Upper lobe of right lung (tissue), 1 donor: ENCODE data around the gene SF3B3. TPM values are rescaled to one million over a fixed set of nuclear protein-coding genes. Genes with fewer than 3 reads are reported as not detected.

ENCODE experiments used
- ATAC-seq: fragments of 200-7000 bp; cut with Tn5 transposase; one replicate; pipeline ENCODE4 v1.9.1; 2020; ENCODE audit warnings: mild to moderate bottlenecking, moderate library complexity
- DNase-seq: peaks from one replicate; pipeline ENCODE4 v3.0.0-alpha.2; 2020
- H3K27ac ChIP-seq: fragments of 200-600 bp; one replicate; pipeline ENCODE4 v1.8.0; 2022
- H3K27me3 ChIP-seq: fragments of 200-600 bp; one replicate; pipeline ENCODE4 v1.8.0; 2022; ENCODE audit warnings: mild to moderate bottlenecking
- H3K36me3 ChIP-seq: fragments of 200-600 bp; one replicate; pipeline ENCODE4 v1.8.0; 2022
- H3K4me1 ChIP-seq: fragments of 200-600 bp; one replicate; pipeline ENCODE4 v1.8.0; 2022
- H3K4me3 ChIP-seq: fragments of 200-600 bp; one replicate; pipeline ENCODE4 v1.8.0; 2022; ENCODE audit warnings: mild to moderate bottlenecking
- H3K9me3 ChIP-seq: fragments of 200-600 bp; one replicate; pipeline ENCODE4 v1.8.0; 2022
- intact Hi-C: fragments of 100-400 bp; cut with DNase I; formaldehyde crosslinking; loops from one replicate; pipeline ENCODE4 v1.11.0; 2022
- total RNA-seq: library from RNA; stranded (reverse); fragmentation: NEBNext Ultra II Directional; extraction: Animal tissue kit (Norgen Biotek cat#: 25700); gene quantifications from one replicate; pipeline ENCODE4 v1.2.1, GENCODE V29; 2021
- TF ChIP-seq, protein P1 (sequence below): fragments of 200-600 bp; IDR thresholded peaks from one replicate; pipeline ENCODE4 v1.8.0; 2022; ENCODE audit warnings: antibody characterized with exemption
- donor health status: DM: no; HTN: yes; CAD: no; lungs with severe emphysema.

Gene SF3B3
- total RNA-seq, 1 donor from 2014 or later = 174 TPM

DNA sequence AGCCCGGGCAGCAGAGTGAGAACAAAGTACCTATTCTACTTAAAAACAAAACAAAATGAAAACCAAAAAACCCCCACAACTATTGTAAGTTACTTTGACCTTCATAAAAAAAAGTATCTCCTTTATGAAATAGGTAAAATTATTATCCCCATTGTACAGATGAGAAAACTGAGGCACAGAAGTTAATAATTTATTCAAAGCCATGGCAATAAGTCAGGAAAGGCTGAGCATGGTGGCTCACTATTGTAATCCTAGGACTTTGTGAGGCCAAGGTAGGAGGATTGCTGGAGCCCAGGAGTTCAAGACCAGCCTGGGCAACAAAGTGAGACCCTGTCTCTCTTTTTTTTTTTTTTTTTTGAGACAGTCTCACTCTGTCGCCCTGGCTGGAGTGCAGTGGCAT, 38.7 kb upstream of the SF3B3 start:
- ATAC-seq (no peak), DNase-seq (no peak)
- H3K4me1 ChIP-seq = no peaks in the 10 kb centered on the region
- H3K27me3 ChIP-seq = no peaks in the 10 kb centered on the region
- intact Hi-C loops = no loop called here
- H3K4me3 ChIP-seq = no peak overlapping the region
- peaks cover 76% of the 10 kb centered on the region for H3K36me3 ChIP-seq
- H3K27ac ChIP-seq = no peak overlapping the region
- TF ChIP-seq, protein P1, sequence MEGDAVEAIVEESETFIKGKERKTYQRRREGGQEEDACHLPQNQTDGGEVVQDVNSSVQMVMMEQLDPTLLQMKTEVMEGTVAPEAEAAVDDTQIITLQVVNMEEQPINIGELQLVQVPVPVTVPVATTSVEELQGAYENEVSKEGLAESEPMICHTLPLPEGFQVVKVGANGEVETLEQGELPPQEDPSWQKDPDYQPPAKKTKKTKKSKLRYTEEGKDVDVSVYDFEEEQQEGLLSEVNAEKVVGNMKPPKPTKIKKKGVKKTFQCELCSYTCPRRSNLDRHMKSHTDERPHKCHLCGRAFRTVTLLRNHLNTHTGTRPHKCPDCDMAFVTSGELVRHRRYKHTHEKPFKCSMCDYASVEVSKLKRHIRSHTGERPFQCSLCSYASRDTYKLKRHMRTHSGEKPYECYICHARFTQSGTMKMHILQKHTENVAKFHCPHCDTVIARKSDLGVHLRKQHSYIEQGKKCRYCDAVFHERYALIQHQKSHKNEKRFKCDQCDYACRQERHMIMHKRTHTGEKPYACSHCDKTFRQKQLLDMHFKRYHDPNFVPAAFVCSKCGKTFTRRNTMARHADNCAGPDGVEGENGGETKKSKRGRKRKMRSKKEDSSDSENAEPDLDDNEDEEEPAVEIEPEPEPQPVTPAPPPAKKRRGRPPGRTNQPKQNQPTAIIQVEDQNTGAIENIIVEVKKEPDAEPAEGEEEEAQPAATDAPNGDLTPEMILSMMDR = no peak
- H3K9me3 ChIP-seq = no peaks in the 10 kb centered on the region

GRCh38 chr16:70490261-70490660, 33.4 kb upstream of the SF3B3 start:
- ATAC-seq (peak; percentile 80), DNase-seq (no peak)
- Histone ChIP-seq H3K36me3 (peaks cover 67% of the 10 kb centered on the region), H3K27me3 (no peaks in the 10 kb centered on the region), H3K27ac (no peak overlapping the region), H3K4me3 (no peak overlapping the region), H3K9me3 (no peaks in the 10 kb centered on the region), H3K4me1 (no peaks in the 10 kb centered on the region)
- TF ChIP-seq, protein P1 = no peak
- intact Hi-C loops = no loop called here

GRCh38 chr16:70493802-70494201, 29.8 kb upstream of the SF3B3 start:
- DNase-seq (no peak), ATAC-seq (no peak)
- intact Hi-C loops = no loop called here
- Histone ChIP-seq H3K9me3 (no peaks in the 10 kb centered on the region), H3K27ac (no peak overlapping the region), H3K4me3 (no peak overlapping the region), H3K36me3 (peaks cover 76% of the 10 kb centered on the region), H3K27me3 (no peaks in the 10 kb centered on the region), H3K4me1 (no peaks in the 10 kb centered on the region)
- TF ChIP-seq, protein P1 = no peak

DNA sequence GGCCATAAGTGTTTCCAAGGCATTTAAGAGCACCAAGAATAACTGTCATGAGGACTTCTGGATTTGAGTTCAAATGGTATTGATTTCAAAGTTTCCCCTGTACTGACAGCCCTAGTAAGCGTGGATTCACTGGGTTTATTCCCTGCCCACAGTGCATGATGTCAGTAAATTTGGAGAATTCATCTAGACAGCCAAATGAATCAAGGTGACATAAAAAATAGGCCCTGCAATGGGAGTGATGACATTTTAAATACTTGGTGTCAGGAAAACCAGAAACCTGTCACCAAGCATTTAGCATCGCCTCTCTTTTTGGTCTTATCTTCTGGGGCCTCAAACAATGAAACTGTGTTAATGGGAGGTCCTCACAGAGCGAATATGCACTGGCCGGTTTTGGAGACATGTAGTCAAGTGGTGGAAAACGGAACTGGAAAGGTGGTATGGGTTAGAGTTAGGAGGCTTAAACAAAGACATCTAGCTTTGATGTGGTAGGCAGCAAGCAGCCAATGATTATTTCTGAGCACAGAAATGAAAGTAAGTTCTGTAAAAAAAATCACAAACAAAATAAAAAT, 29.3 kb upstream of the SF3B3 start:
- H3K27me3 ChIP-seq = no peaks in the 10 kb centered on the region
- no peak for DNase-seq
- H3K27ac ChIP-seq = no peak overlapping the region
- intact Hi-C loops = no loop called here
- H3K4me3 ChIP-seq = no peak overlapping the region
- H3K9me3 ChIP-seq = no peaks in the 10 kb centered on the region
- peaks cover 81% of the 10 kb centered on the region for H3K36me3 ChIP-seq
- TF ChIP-seq, protein P1 = no peak
- H3K4me1 ChIP-seq = no peaks in the 10 kb centered on the region
- ATAC-seq = no peak

DNA sequence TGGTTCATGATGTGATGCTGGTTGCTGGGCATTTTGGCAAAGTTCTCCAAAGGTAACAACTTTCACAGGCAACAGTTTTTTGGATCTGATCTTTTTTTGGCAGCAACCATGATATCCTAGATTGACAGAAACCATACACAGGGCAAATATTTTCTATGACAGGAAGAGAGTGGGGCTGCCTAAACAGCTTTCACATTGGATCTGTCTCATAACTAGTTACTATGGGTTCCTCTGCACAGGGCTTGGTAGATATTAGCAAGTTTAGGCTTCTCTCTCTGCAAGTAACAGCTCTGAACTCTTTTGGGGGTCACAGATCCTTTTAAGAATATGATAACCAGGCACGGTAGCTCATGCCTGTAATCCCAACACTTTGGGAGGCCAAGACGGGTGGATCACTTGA, 28.8 kb upstream of the SF3B3 start:
- no peaks in the 10 kb centered on the region for H3K27me3 ChIP-seq
- no peaks in the 10 kb centered on the region for H3K9me3 ChIP-seq
- DNase-seq = no peak
- H3K4me1 ChIP-seq = no peaks in the 10 kb centered on the region
- peaks cover 82% of the 10 kb centered on the region for H3K36me3 ChIP-seq
- H3K4me3 ChIP-seq = no peak overlapping the region
- ATAC-seq = no peak
- intact Hi-C loops = no loop called here
- no peak overlapping the region for H3K27ac ChIP-seq
- TF ChIP-seq, protein P1 = no peak
